ENCODE data around the gene RHD. TPM values are rescaled to one million over a fixed set of nuclear protein-coding genes. Genes with fewer than 3 reads are reported as not detected.

Gene RHD
- total RNA-seq, 4 donors from 2014 or later = not detected

GRCh38 chr1:25343872-25344271 is 71.6 kb downstream of the RHD start:
- TF ChIP-seq CTCF (IDR thresholded peaks at IDR 0.05) (no peak), POLR2A (IDR thresholded peaks at IDR 0.05) (no peak), POLR2AphosphoS5 (IDR thresholded peaks at IDR 0.05) (no peak), EP300 (IDR thresholded peaks at IDR 0.05; ENCODE audit: low read depth) (no peak)
- Histone ChIP-seq H3K27me3 (no peaks in the 10 kb centered on the region), H3K27ac (no peak overlapping the region), H3K36me3 (peaks cover 0 to 30% (median 6%) of the 10 kb centered on the region in 4 donors), H3K9me3 (no peaks in the 10 kb centered on the region), H3K4me1 (peaks cover 10 to 22% (median 16%) of the 10 kb centered on the region in 4 donors), H3K4me3 (no peak overlapping the region)
- 78% methylated on average over 4 of the region's 4 CpGs; no CpG with 5 or more reads in 1 of the 2 donors for WGBS, 2 donors (ENCODE audit: low coverage in 1 of 2)
- in situ Hi-C loops (cut with MboI; ENCODE audit: low pct_ligation_motif_present in 1 of 4, low pct_unique_long_range_greater_than_20kb in 1 of 4, low sequenced_read_pairs in 3 of 4) = loop anchor here in 1 of 4 donors (10.0 kb wide), 1 partner anchor 89 kb away; no protein-coding TSS in a partner anchor
- no peak for DNase-seq
- intact Hi-C loops (cut with DNase I; ENCODE audit: low total_unique reads) = no loop called here

DNA sequence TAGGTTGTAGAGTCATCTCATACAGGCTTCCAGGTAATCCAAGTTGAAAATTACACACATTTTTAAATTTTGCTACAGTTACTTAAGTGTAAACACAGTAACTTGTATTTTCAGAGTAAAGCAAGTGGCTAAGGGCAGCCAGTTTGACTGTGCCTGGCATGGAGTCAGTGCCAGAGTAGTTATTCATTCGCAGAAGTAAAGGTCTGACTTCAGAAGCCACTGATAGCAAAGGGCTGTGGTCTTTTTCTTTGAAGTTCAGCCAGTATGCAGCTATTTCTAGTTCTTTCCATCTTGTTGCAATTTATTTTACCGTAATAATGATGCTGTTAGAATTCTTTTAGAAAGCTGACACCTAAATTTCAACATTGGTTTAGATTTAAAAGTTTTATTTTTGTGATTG is 75.2 kb downstream of the RHD start:
- DNase-seq = no peak
- Histone ChIP-seq H3K4me1 (no peaks in the 10 kb centered on the region), H3K27ac (no peak overlapping the region), H3K27me3 (no peaks in the 10 kb centered on the region), H3K36me3 (peaks cover 0 to 27% (median 6%) of the 10 kb centered on the region in 4 donors), H3K9me3 (no peaks in the 10 kb centered on the region), H3K4me3 (no peak overlapping the region)
- intact Hi-C loops (cut with DNase I; ENCODE audit: low total_unique reads) = no loop called here
- 80 to 96% methylated on average over 2 of the region's 2 CpGs for WGBS, 2 donors (ENCODE audit: low coverage in 1 of 2)
- in situ Hi-C loops (cut with MboI; ENCODE audit: low pct_ligation_motif_present in 1 of 4, low pct_unique_long_range_greater_than_20kb in 1 of 4, low sequenced_read_pairs in 3 of 4) = loop anchor here in 1 of 4 donors (10.0 kb wide), 1 partner anchor 93 kb away; no protein-coding TSS in a partner anchor
- TF ChIP-seq CTCF (IDR thresholded peaks at IDR 0.05) = no peak
- no peak for TF ChIP-seq POLR2A (IDR thresholded peaks at IDR 0.05)
- TF ChIP-seq POLR2AphosphoS5 (IDR thresholded peaks at IDR 0.05) = no peak
- no peak for TF ChIP-seq EP300 (IDR thresholded peaks at IDR 0.05; ENCODE audit: low read depth)

DNA sequence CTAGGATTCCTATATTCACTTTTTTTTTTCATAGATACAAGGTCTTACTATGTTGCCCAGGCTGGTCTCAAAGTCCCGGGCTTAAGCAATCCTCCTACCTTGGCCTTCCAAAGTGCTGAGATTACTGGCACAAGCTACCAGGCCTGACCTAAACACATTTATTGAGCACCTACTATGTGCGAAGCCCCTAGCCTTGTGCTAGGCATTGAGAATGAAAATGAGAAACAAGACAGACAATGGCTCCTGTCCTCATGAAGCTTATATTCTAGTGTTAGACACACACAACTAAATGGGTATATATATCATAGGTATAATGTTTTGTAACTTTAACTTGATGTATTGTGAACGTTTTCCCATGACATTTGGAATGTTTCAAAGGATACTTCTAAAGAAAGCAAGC is 77.3 kb downstream of the RHD start:
- Histone ChIP-seq H3K4me1 (no peaks in the 10 kb centered on the region), H3K9me3 (no peaks in the 10 kb centered on the region), H3K4me3 (no peak overlapping the region), H3K27me3 (no peaks in the 10 kb centered on the region), H3K36me3 (peaks cover 0 to 37% (median 11%) of the 10 kb centered on the region in 4 donors), H3K27ac (no peak overlapping the region)
- intact Hi-C loops (cut with DNase I; ENCODE audit: low total_unique reads) = no loop called here
- no peak for DNase-seq
- in situ Hi-C loops (cut with MboI; ENCODE audit: low pct_ligation_motif_present in 1 of 4, low pct_unique_long_range_greater_than_20kb in 1 of 4, low sequenced_read_pairs in 3 of 4) = loop anchor here in 1 of 4 donors (10.0 kb wide), 1 partner anchor 95 kb away; no protein-coding TSS in a partner anchor
- WGBS, 2 donors (ENCODE audit: low coverage in 1 of 2) = 95% methylated on average over 2 to 3 of the region's 3 CpGs
- TF ChIP-seq POLR2AphosphoS5 (IDR thresholded peaks at IDR 0.05) (no peak), CTCF (IDR thresholded peaks at IDR 0.05) (no peak), EP300 (IDR thresholded peaks at IDR 0.05; ENCODE audit: low read depth) (no peak), POLR2A (IDR thresholded peaks at IDR 0.05) (no peak)

- intact Hi-C loops (cut with DNase I; ENCODE audit: low total_unique reads) = no loop called here
- Histone ChIP-seq H3K4me1 (no peaks in the 10 kb centered on the region), H3K36me3 (peaks cover 0 to 59% (median 29%) of the 10 kb centered on the region in 4 donors), H3K9me3 (no peaks in the 10 kb centered on the region), H3K27me3 (no peaks in the 10 kb centered on the region), H3K27ac (no peak overlapping the region), H3K4me3 (no peak overlapping the region)
- TF ChIP-seq POLR2AphosphoS5 (IDR thresholded peaks at IDR 0.05) = no peak
- no peak for TF ChIP-seq EP300 (IDR thresholded peaks at IDR 0.05; ENCODE audit: low read depth)
- no peak for TF ChIP-seq POLR2A (IDR thresholded peaks at IDR 0.05)
- no peak for TF ChIP-seq CTCF (IDR thresholded peaks at IDR 0.05)
- DNase-seq = no peak
- 74 to 82% methylated on average over 6 of the region's 6 CpGs for WGBS, 2 donors (ENCODE audit: low coverage in 1 of 2)
- in situ Hi-C loops (cut with MboI; ENCODE audit: low pct_ligation_motif_present in 1 of 4, low pct_unique_long_range_greater_than_20kb in 1 of 4, low sequenced_read_pairs in 3 of 4) = no loop called here
Measured at GRCh38 chr1:25355841-25356395, 83.6 kb downstream of the RHD start.
